ENCODE data around the gene ENTPD2. TPM values are rescaled to one million over a fixed set of nuclear protein-coding genes. Genes with fewer than 3 reads are reported as not detected.

The ENTPD2 gene
- total RNA-seq, 2 experiments from 2014 or later, result 0.16 TPM; not detected in 1

DNA sequence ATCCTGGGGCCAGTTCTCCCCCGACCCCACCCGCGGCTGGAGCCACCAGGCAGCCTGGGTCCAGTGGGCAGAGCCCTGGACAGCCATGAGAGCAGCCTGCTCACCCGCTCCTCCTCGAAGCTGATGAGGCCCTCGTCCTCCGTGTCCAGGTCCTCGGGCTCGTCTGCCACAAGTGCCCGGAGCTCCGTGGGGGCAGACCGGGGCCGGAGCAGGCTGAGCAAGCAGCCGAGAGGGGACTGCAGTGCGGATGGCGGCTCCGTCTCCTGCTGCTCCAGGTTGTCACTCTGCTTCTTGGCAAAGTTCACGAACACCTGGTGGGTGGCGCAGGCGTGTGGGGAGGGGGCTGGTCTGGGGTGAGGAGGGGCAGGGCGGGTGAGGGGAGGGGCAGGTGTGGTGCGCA is 45.5 kb downstream of the ENTPD2 start:
- no peak for DNase-seq (ENCODE audit: low spot score)
- no peaks in the 10 kb centered on the region for H4K20me1 ChIP-seq (ENCODE audit: insufficient read depth, low read length)
- H3K4me2 ChIP-seq (ENCODE audit: low read length), result no peak overlapping the region
- H3K4me1 ChIP-seq (ENCODE audit: insufficient read depth, low read length, poor library complexity, severe bottlenecking), result peaks cover 4% of the 10 kb centered on the region
- no peak for TF ChIP-seq EZH2phosphoT487 (IDR thresholded peaks at IDR 0.05; ENCODE audit: borderline replicate concordance, low read depth, low read length)
- TF ChIP-seq, protein P1, sequence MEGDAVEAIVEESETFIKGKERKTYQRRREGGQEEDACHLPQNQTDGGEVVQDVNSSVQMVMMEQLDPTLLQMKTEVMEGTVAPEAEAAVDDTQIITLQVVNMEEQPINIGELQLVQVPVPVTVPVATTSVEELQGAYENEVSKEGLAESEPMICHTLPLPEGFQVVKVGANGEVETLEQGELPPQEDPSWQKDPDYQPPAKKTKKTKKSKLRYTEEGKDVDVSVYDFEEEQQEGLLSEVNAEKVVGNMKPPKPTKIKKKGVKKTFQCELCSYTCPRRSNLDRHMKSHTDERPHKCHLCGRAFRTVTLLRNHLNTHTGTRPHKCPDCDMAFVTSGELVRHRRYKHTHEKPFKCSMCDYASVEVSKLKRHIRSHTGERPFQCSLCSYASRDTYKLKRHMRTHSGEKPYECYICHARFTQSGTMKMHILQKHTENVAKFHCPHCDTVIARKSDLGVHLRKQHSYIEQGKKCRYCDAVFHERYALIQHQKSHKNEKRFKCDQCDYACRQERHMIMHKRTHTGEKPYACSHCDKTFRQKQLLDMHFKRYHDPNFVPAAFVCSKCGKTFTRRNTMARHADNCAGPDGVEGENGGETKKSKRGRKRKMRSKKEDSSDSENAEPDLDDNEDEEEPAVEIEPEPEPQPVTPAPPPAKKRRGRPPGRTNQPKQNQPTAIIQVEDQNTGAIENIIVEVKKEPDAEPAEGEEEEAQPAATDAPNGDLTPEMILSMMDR (conservative IDR thresholded peaks at IDR 0.05; ENCODE audit: low read length), result no peak
- no peaks in the 10 kb centered on the region for H3K9me3 ChIP-seq (ENCODE audit: low read length)
- POLR2A ChIA-PET, result interaction anchor here (0.6 kb wide), 1 partner anchor 78 kb away, joined by 3 read pairs; no protein-coding TSS in a partner anchor
- CTCF ChIA-PET (ENCODE audit: unreplicated experiment), result interaction anchor here (0.7 kb wide), 1 partner anchor 18 kb away, joined by 3 read pairs; no protein-coding TSS in a partner anchor
- no peak overlapping the region for H3K27ac ChIP-seq (ENCODE audit: low read depth, low read length, poor library complexity, severe bottlenecking)
- H3K9me2 ChIP-seq (ENCODE audit: insufficient read depth, low read length), result no peaks in the 10 kb centered on the region
- no peaks in the 10 kb centered on the region for H3K36me3 ChIP-seq (ENCODE audit: insufficient read depth, low read length)
- H2AFZ ChIP-seq (ENCODE audit: low read length), result no peak overlapping the region
- intact Hi-C loops (cut with micrococcal nuclease; ENCODE audit: unreplicated experiment), result no loop called here
- no TSS peak for BruUV-seq (replicated peaks)
- no peaks in the 10 kb centered on the region for H3K79me2 ChIP-seq (ENCODE audit: insufficient read depth, low read depth, low read length)
- no peak overlapping the region for H3K4me3 ChIP-seq (ENCODE audit: low read depth, low read length, poor library complexity, severe bottlenecking)

GRCh38 chr9:137007816-137008270 is 46.0 kb downstream of the ENTPD2 start:
- Histone ChIP-seq H3K4me3 (ENCODE audit: low read depth, low read length, poor library complexity, severe bottlenecking) (no peak overlapping the region), H2AFZ (ENCODE audit: low read length) (no peak overlapping the region), H3K79me2 (ENCODE audit: insufficient read depth, low read depth, low read length) (no peaks in the 10 kb centered on the region), H3K4me1 (ENCODE audit: insufficient read depth, low read length, poor library complexity, severe bottlenecking) (peaks cover 4% of the 10 kb centered on the region), H3K9me2 (ENCODE audit: insufficient read depth, low read length) (no peaks in the 10 kb centered on the region), H3K36me3 (ENCODE audit: insufficient read depth, low read length) (no peaks in the 10 kb centered on the region), H3K4me2 (ENCODE audit: low read length) (no peak overlapping the region), H4K20me1 (ENCODE audit: insufficient read depth, low read length) (no peaks in the 10 kb centered on the region), H3K27ac (ENCODE audit: low read depth, low read length, poor library complexity, severe bottlenecking) (no peak overlapping the region), H3K9me3 (ENCODE audit: low read length) (no peaks in the 10 kb centered on the region)
- no TSS peak for BruUV-seq (replicated peaks)
- POLR2A ChIA-PET, result interaction anchor here (0.6 kb wide), 3 partner anchors 78 to 331 kb away, joined by 3 to 6 read pairs (median 4); no protein-coding TSS in a partner anchor
- intact Hi-C loops (cut with micrococcal nuclease; ENCODE audit: unreplicated experiment), result no loop called here
- CTCF ChIA-PET (ENCODE audit: unreplicated experiment), result no interaction called here
- no peak for DNase-seq (ENCODE audit: low spot score)
- TF ChIP-seq, protein P1 (conservative IDR thresholded peaks at IDR 0.05; ENCODE audit: low read length), result no peak
- no peak for TF ChIP-seq EZH2phosphoT487 (IDR thresholded peaks at IDR 0.05; ENCODE audit: borderline replicate concordance, low read depth, low read length)

- POLR2A ChIA-PET, result interaction anchor here (0.5 to 0.6 kb wide), 3 partner anchors 72 to 331 kb away, joined by 3 to 6 read pairs (median 4); no protein-coding TSS in a partner anchor
- no peaks in the 10 kb centered on the region for H3K9me3 ChIP-seq (ENCODE audit: low read length)
Measured at GRCh38 chr9:137007108-137007815, 46.6 kb downstream of the ENTPD2 start.

More at GRCh38 chr9:137007108-137007815, 46.6 kb downstream of the ENTPD2 start:
- intact Hi-C loops (cut with micrococcal nuclease; ENCODE audit: unreplicated experiment), result no loop called here
- Histone ChIP-seq H4K20me1 (ENCODE audit: insufficient read depth, low read length) (no peaks in the 10 kb centered on the region), H3K79me2 (ENCODE audit: insufficient read depth, low read depth, low read length) (no peaks in the 10 kb centered on the region), H3K27ac (ENCODE audit: low read depth, low read length, poor library complexity, severe bottlenecking) (no peak overlapping the region), H3K4me3 (ENCODE audit: low read depth, low read length, poor library complexity, severe bottlenecking) (no peak overlapping the region), H2AFZ (ENCODE audit: low read length) (no peak overlapping the region), H3K36me3 (ENCODE audit: insufficient read depth, low read length) (no peaks in the 10 kb centered on the region), H3K4me1 (ENCODE audit: insufficient read depth, low read length, poor library complexity, severe bottlenecking) (peaks cover 4% of the 10 kb centered on the region), H3K4me2 (ENCODE audit: low read length) (no peak overlapping the region), H3K9me2 (ENCODE audit: insufficient read depth, low read length) (no peaks in the 10 kb centered on the region)
- CTCF ChIA-PET (ENCODE audit: unreplicated experiment), result no interaction called here
- TF ChIP-seq EZH2phosphoT487 (IDR thresholded peaks at IDR 0.05; ENCODE audit: borderline replicate concordance, low read depth, low read length), result no peak
- TF ChIP-seq, protein P1 (conservative IDR thresholded peaks at IDR 0.05; ENCODE audit: low read length), result no peak
- no TSS peak for BruUV-seq (replicated peaks)
- no peak for DNase-seq (ENCODE audit: low spot score)

Measured in OCI-LY7 (cell line).